ENCODE data around the gene LRRC37A. TPM values are rescaled to one million over a fixed set of nuclear protein-coding genes. Genes with fewer than 3 reads are reported as not detected.
"Not testable (repeated sequence)": the region's sequence is repeated elsewhere in the genome, so short reads cannot be mapped to it uniquely, and the experiment has no call there.

The LRRC37A gene
- total and polyA plus RNA-seq, 10 of the 15 experiments (the other 5 are each of a cell fraction or from before 2014, with no cell fraction given) = 0.18 to 4.0 (median 2.4) TPM

GRCh38 chr17:46341220-46341619, 46.3 kb downstream of the LRRC37A start:
- H4K20me1 ChIP-seq (ENCODE audit: control insufficient read depth, insufficient read depth); DNase-seq (ENCODE audit: low read depth, low spot score); POLR2A ChIA-PET; ATAC-seq; H3K9ac ChIP-seq (ENCODE audit: control insufficient read depth, insufficient read depth, low read length); H2AFZ ChIP-seq (ENCODE audit: control insufficient read depth, low read depth, low read length); SMC1A ChIA-PET (ENCODE audit: uncharacterized antibody, unreplicated experiment); H3K27ac ChIP-seq (ENCODE audit: control insufficient read depth, insufficient read depth); BruUV-seq (replicated peaks); H3K79me2 ChIP-seq (ENCODE audit: control insufficient read depth, insufficient read depth, low read length); H3K4me1 ChIP-seq (ENCODE audit: control insufficient read depth, insufficient read depth, low read length); H3K36me3 ChIP-seq (ENCODE audit: control insufficient read depth in 2 of 2, insufficient read depth in 2 of 2, low read length in 1 of 2); intact Hi-C loops (cut with micrococcal nuclease; ENCODE audit: unreplicated experiment); H3K4me3 ChIP-seq; H3K27me3 ChIP-seq (replicated peaks in 1 of 2; ENCODE audit: control insufficient read depth in 2 of 2, insufficient read depth in 2 of 2, low read length in 1 of 2); H3K9me3 ChIP-seq (replicated peaks; ENCODE audit: control insufficient read depth, insufficient read depth, low read length); FAIRE-seq; in situ Hi-C loops (cut with MboI); H3K4me2 ChIP-seq (ENCODE audit: control insufficient read depth, insufficient read depth); RAD21 ChIA-PET (ENCODE audit: unreplicated experiment); CTCF ChIA-PET: not testable (repeated sequence)
- no CpG with 5 or more reads among the region's 19 CpGs for WGBS (ENCODE audit: insufficient coverage, insufficient replicate concordance, low lambda C conversion rate, missing lambda C conversion rate)

DNA sequence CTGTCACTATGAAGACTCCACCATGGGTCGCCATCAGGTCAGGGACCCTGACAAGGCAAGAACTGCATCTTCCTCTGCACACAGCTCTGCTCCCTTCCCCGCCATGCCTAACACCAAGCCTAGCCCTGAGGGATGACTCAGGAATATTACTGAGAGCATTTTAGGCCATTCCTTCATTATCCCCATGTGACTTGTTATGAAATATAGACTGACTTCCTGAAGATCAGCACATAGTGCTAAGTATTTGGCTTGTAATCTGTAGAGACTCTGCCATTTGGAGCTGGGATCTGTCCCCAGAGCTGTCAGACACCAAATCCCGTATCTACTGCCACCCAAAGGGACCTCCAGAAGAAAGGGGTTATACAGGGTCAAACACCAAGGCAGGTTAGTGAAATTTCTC, 47.2 kb downstream of the LRRC37A start:
- H3K9me3 ChIP-seq (replicated peaks; ENCODE audit: control insufficient read depth, insufficient read depth, low read length); DNase-seq (ENCODE audit: low read depth, low spot score); SMC1A ChIA-PET (ENCODE audit: uncharacterized antibody, unreplicated experiment); in situ Hi-C loops (cut with MboI); FAIRE-seq; H3K4me2 ChIP-seq (ENCODE audit: control insufficient read depth, insufficient read depth); CTCF ChIA-PET; H3K79me2 ChIP-seq (ENCODE audit: control insufficient read depth, insufficient read depth, low read length); H4K20me1 ChIP-seq (ENCODE audit: control insufficient read depth, insufficient read depth); H2AFZ ChIP-seq (ENCODE audit: control insufficient read depth, low read depth, low read length); BruUV-seq (replicated peaks); intact Hi-C loops (cut with micrococcal nuclease; ENCODE audit: unreplicated experiment); POLR2A ChIA-PET; H3K4me1 ChIP-seq (ENCODE audit: control insufficient read depth, insufficient read depth, low read length); H3K4me3 ChIP-seq; ATAC-seq; RAD21 ChIA-PET (ENCODE audit: unreplicated experiment); H3K27ac ChIP-seq (ENCODE audit: control insufficient read depth, insufficient read depth); H3K27me3 ChIP-seq (replicated peaks in 1 of 2; ENCODE audit: control insufficient read depth in 2 of 2, insufficient read depth in 2 of 2, low read length in 1 of 2); H3K36me3 ChIP-seq (ENCODE audit: control insufficient read depth in 2 of 2, insufficient read depth in 2 of 2, low read length in 1 of 2); H3K9ac ChIP-seq (ENCODE audit: control insufficient read depth, insufficient read depth, low read length): not testable (repeated sequence)
- no CpG with 5 or more reads among the region's 3 CpGs for WGBS (ENCODE audit: insufficient coverage, insufficient replicate concordance, low lambda C conversion rate, missing lambda C conversion rate)

DNA sequence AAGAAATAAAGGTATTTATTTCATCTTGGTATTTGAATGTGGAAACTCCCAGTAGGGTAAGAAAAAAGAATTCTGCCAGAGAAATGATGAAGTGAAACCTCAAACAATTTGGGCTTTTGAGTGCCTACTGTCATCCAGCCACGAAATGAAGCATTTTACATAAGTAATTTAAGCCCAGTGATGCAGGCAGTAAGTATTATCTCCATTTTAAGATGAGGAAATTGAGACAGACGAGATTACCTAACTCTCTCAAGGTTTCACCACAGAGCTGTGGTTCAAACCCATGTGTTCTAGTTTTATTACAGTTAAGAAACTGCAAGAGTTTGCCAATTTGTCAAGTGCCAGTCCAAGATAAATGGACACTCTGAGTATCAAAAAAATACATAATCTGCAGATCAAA, 53.4 kb downstream of the LRRC37A start:
- BruUV-seq (replicated peaks); H3K27ac ChIP-seq (ENCODE audit: control insufficient read depth, insufficient read depth); H3K4me1 ChIP-seq (ENCODE audit: control insufficient read depth, insufficient read depth, low read length); intact Hi-C loops (cut with micrococcal nuclease; ENCODE audit: unreplicated experiment); H3K79me2 ChIP-seq (ENCODE audit: control insufficient read depth, insufficient read depth, low read length); H3K4me3 ChIP-seq; CTCF ChIA-PET; H4K20me1 ChIP-seq (ENCODE audit: control insufficient read depth, insufficient read depth); DNase-seq (ENCODE audit: low read depth, low spot score); POLR2A ChIA-PET; H3K4me2 ChIP-seq (ENCODE audit: control insufficient read depth, insufficient read depth); H3K27me3 ChIP-seq (replicated peaks in 1 of 2; ENCODE audit: control insufficient read depth in 2 of 2, insufficient read depth in 2 of 2, low read length in 1 of 2); H3K9me3 ChIP-seq (replicated peaks; ENCODE audit: control insufficient read depth, insufficient read depth, low read length); SMC1A ChIA-PET (ENCODE audit: uncharacterized antibody, unreplicated experiment); in situ Hi-C loops (cut with MboI); RAD21 ChIA-PET (ENCODE audit: unreplicated experiment); H3K9ac ChIP-seq (ENCODE audit: control insufficient read depth, insufficient read depth, low read length); H2AFZ ChIP-seq (ENCODE audit: control insufficient read depth, low read depth, low read length); H3K36me3 ChIP-seq (ENCODE audit: control insufficient read depth in 2 of 2, insufficient read depth in 2 of 2, low read length in 1 of 2): not testable (repeated sequence)
- peak; percentile 96 for ATAC-seq
- peak; percentile 81 for FAIRE-seq
- WGBS (ENCODE audit: insufficient coverage, insufficient replicate concordance, low lambda C conversion rate, missing lambda C conversion rate) = no CpG with 5 or more reads among the region's 2 CpGs

DNA sequence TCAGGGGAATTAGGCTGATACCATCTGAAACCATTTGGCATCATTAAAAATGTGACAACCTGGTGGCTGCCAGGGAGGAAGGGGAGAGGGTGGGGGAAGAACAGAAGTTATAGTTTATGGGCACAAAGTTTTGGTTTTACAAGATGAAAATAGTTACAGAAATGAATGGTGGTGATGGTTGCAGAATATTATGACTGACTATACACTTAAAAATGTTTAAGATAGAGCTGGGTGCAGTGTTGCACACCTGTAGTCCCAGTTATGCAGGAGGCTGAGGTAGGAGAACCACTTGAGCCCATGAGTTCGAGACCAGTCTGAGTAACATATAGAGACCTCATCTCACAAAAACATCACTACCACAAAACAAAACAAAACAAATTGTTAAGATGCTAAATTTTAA, 54.1 kb downstream of the LRRC37A start:
- H3K36me3 ChIP-seq (ENCODE audit: control insufficient read depth in 2 of 2, insufficient read depth in 2 of 2, low read length in 1 of 2); H3K9me3 ChIP-seq (replicated peaks; ENCODE audit: control insufficient read depth, insufficient read depth, low read length); H3K27ac ChIP-seq (ENCODE audit: control insufficient read depth, insufficient read depth); RAD21 ChIA-PET (ENCODE audit: unreplicated experiment); H3K9ac ChIP-seq (ENCODE audit: control insufficient read depth, insufficient read depth, low read length); H3K4me2 ChIP-seq (ENCODE audit: control insufficient read depth, insufficient read depth); SMC1A ChIA-PET (ENCODE audit: uncharacterized antibody, unreplicated experiment); H3K4me1 ChIP-seq (ENCODE audit: control insufficient read depth, insufficient read depth, low read length); H3K79me2 ChIP-seq (ENCODE audit: control insufficient read depth, insufficient read depth, low read length); in situ Hi-C loops (cut with MboI); H4K20me1 ChIP-seq (ENCODE audit: control insufficient read depth, insufficient read depth); intact Hi-C loops (cut with micrococcal nuclease; ENCODE audit: unreplicated experiment); FAIRE-seq; H3K4me3 ChIP-seq; CTCF ChIA-PET; DNase-seq (ENCODE audit: low read depth, low spot score); POLR2A ChIA-PET; H3K27me3 ChIP-seq (replicated peaks in 1 of 2; ENCODE audit: control insufficient read depth in 2 of 2, insufficient read depth in 2 of 2, low read length in 1 of 2); H2AFZ ChIP-seq (ENCODE audit: control insufficient read depth, low read depth, low read length): not testable (repeated sequence)
- TSS peak; percentile 56 for BruUV-seq (replicated peaks)
- ATAC-seq = peak; percentile 48
- no CpG with 5 or more reads among the region's 1 CpG for WGBS (ENCODE audit: insufficient coverage, insufficient replicate concordance, low lambda C conversion rate, missing lambda C conversion rate)

All from GM12878 (cell line).